HK-2 (cell line): ENCODE data around the gene CREB5.

Experiments used
- DNase-seq: peaks from one replicate; pipeline ENCODE4 v3.0.0-alpha.2; 2018; ENCODE audit not compliant: unreplicated experiment

Gene CREB5

GRCh38 chr7:28709748-28710147, 297.4 kb downstream of the CREB5 start:
- no peak for DNase-seq

DNA sequence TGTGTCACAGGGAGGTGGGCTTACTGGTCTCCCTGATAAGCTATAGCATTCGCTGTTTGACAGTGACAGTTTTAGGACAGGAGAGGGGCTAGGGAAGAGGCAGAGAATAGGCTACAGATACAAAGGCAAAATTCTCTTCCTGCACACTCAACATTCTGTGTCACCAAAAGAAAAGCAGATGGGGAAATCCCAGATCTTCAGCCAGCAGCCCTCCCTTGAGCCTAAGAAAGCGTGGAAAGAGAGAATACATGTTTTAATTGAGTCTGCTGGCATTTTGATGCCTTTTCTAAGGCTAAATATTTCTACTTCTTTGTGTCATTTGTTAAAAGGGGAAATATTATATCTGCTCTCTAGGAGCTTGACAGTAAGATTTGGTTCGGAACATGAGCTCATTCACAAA, 298.8 kb downstream of the CREB5 start:
- no peak for DNase-seq

GRCh38 chr7:28714459-28715120, 302.3 kb downstream of the CREB5 start:
- no peak for DNase-seq

DNA sequence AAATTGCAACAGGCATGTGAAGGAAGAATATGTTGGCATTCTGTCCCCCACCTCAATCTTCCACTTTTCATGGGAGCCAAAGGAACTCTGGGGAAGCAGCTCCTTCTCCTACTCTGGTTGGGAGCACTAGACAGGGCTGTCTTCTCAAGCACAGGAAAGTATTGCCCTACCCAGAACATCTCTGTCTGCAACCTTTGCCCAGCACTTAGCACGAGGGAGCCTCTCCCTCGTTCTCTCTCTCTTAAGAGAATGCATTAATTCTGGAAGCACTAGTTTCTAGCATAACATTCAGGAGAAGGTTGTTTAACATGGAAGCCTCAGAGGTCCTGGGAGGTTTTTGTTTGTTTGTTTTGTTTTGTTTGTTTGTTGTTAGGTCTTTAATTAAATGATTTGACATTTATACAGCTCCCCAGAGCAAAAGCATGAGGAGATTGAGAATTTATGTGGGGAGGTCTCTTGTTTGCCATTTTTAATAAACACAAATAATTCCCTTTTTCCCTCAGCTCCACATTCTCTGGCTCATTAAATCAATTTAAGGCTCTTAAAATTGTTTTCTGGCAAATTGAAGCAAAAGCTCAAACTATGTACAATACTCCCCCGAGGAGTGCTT, 305.2 kb downstream of the CREB5 start:
- no peak for DNase-seq

- no peak for DNase-seq
These were observed 305.8 kb downstream of the CREB5 start for GRCh38 chr7:28718055-28718481.

- DNase-seq = no peak
These were observed 306.2 kb downstream of the CREB5 start for GRCh38 chr7:28718545-28718944.

DNA sequence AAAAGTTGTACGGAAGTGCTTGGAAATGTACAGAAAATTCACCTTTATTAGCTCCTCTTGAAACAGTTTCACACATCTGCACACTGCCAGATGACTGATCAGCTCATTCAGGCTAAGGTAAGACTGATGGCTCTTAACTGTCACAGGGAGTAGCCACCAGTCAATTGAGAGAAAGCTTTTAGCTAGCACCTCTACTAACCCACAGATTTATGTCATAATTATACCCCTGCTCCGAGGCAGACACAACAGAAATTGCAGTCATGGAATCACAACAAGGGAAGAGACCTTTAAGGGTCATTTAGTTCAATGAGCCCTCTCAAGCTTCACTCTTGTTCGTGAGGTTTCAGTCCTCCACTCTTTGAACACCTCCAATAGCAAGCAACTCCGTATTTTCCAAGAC, 310.4 kb downstream of the CREB5 start:
- DNase-seq = no peak

- no peak for DNase-seq
These were observed 311.0 kb downstream of the CREB5 start for GRCh38 chr7:28723336-28723735.

DNA sequence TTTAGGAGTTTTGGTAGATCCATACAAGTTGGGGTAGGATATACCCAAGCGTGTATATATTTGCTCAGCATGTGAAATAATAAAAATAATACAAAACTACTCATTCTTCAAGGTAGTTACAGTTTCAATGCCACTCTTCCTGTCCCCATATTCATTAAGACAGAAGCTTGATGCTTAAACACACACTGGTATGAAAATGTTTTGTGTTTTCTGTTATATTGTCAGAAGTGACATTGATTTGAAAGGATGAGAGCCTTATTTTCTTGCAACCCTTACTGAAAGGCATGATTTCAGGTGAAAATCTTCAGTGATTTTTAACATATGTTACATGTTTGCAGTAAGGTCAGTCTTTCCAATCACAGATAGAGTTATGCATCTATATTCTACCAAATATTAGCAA, 312.2 kb downstream of the CREB5 start:
- DNase-seq = no peak

GRCh38 chr7:28725045-28725642, 312.8 kb downstream of the CREB5 start:
- no peak for DNase-seq

GRCh38 chr7:28725911-28726310, 313.6 kb downstream of the CREB5 start:
- DNase-seq = no peak

- no peak for DNase-seq
These were observed 314.2 kb downstream of the CREB5 start for GRCh38 chr7:28726555-28726954.

DNA sequence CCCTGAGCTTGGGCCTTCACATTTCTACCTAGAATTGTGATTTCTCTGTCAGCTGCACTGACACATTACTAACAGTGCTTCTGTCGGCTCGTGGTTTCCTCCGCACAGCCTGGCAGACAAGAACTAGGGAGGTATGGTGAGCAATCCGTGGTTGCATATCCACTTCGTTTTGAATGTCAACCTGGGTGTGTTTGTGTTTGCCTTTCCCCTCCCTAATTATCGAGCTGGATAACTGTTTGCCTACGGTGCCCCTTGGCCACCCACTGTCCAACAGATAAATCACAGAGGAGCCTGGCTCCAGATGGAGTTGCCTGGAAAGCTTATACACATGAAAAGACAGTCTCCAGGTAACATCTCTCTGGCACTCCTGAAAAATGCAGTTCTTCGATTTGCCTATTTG, 317.0 kb downstream of the CREB5 start:
- DNase-seq = no peak

DNA sequence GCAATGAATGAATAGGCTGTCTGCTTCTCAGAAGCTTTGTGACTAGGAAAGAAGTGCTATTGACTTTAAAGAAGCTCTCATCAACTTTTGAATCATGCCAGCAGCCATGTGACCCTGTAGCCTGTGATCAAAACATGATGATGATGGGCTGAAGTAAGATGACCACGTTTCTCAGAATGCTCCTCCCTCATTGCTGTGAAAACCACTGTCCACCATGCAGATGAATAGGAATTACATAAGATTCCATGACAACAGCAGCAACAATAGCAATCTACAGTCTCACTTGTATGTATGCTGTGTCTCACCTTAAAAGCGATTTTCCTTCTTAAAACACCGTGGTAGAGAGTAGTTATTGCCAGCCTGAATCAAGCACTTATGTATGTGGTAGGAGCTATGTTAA, 317.4 kb downstream of the CREB5 start:
- no peak for DNase-seq

GRCh38 chr7:28731092-28731658, 318.9 kb downstream of the CREB5 start:
- DNase-seq = no peak

DNA sequence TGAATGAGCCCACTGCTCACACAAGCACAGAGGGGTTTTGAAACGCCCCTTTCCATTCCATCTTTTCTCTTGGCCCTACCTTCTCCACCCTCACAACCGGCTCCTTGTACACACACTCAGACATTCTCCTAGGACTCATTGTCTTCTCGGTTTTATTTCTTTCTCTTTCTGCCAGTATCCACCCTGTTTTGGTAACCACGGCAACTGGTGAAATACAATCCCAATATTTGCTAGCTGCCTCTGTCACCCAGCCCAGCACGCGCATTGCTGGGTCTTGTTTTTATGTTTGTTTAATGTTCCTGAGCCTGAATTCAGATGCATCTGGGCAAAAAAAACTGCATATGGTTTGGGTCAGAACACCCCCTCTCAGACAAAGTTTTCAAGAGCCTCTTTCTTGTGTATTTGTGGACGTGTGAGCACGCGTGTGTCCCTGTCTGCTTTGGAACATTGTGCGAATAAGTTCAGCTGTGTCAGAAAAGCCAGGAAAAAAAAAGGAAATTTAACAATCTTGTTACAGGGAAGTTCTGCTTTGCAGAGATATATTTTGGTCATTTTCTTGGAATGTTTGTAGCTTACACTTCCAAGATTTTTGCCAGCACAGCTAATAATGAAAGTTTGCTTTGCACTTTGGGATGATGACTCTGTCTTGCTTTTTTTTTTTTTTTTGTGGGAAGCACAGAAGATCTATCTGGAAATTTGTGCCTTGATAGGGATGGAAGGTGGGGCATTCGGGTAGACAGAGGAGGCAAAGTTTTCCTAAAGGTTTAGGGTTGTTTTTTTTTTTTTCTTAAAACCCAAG, 320.0 kb downstream of the CREB5 start:
- no peak for DNase-seq

GRCh38 chr7:28733035-28733434, 320.7 kb downstream of the CREB5 start:
- DNase-seq = no peak

DNA sequence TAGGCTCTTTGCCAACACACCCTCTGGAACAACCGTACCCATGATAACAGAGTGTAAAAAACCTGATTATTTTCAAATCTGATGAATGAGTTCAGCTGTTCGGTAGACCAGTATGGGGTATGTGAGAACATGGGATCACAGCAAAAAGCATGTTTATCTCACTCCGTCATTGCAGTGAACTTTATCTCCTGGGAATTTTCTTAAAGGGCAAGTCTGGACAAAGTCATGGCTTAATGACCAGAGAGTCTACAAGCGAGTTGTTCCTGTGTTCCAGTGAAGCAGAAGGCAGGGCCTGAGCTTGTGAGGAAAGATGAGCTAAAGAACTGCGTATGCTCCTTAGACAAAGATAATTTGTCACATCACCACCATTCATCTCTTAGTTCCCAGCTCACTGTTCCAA, 326.1 kb downstream of the CREB5 start:
- no peak for DNase-seq

DNA sequence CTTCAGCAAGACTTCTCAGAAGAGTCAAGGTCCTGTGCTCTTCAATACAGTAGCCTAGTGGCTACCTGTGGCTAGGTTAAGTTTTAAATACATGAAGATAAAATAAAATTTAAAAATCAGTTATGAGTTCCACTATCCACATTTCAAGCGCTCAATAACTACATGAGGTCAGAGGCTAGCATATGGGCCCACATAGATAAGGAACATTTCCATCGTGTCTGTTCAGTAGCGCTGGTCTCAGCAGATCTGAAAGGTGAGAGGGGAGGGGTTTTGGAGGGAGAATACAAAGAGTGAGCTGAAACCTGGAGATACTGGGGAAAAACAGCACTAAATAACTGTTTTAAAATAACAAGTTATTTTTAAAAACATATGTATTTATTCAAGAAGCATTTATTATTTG, 326.8 kb downstream of the CREB5 start:
- DNase-seq = no peak

DNA sequence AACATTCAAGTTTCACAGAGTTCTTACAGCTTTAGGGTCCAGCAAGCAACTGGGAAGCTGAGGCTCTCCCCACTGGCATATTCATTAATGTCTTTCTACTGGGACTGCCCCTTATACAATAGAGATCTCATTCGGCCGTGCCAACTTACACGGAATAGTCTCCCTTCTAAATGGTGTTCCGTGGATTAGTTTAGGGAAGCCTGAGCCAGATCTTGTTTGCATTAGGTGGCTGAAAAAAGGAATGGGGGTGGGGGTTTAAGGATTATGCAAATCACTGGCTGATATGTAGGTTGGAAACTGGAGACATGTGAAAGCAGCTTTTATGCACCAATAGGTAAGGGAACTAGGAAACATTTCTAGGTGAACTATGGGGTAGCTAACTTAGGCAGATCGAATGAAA, 327.5 kb downstream of the CREB5 start:
- DNase-seq = no peak

GRCh38 chr7:28744951-28745350, 332.6 kb downstream of the CREB5 start:
- no peak for DNase-seq

DNA sequence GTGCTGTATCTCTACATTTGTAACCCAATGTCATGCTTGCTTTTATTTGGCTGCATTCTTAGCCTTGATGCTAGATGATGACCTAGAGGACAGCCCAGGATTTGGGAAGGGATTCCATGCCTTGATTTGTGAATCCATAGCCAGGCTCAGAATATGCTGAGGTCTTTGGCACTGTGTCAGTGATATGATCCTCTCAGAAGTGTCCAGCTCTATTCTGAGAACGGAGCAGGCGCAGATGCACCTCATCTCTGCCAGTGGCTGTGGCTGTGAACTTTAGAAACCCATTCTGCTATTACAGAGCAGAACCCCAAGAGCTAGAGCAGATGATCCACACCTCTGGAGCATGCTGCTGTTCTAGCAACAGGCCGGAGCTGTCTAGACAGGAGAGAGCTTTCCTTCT, 333.0 kb downstream of the CREB5 start:
- DNase-seq = no peak
